Panc1 (cell line): ENCODE results near the gene FSHR. TPM values are rescaled to one million over a fixed set of nuclear protein-coding genes. Genes with fewer than 3 reads are reported as not detected.

Experiments
- ATAC-seq: fragments of 200-7000 bp; cut with Tn5 transposase; 2 replicates; pipeline ENCODE4 v1.9.1; 2020; ENCODE audit warnings: mild to moderate bottlenecking, moderate library complexity
- BruUV-seq: library from RNA; stranded (reverse); fragments of 400-500 nt; replicated peaks from 2 replicates; lab custom pipeline; 2021; lab: Mats Ljungman, UMichigan
- CTCF ChIA-PET: fragments of 300-600 bp; sonication (Branson Sonifier 250); formaldehyde crosslinking; loops from one replicate; lab custom pipeline; 2022; ENCODE audit warnings: antibody characterized with exemption; lab: Charles Lee
- POLR2A ChIA-PET: fragments of 300-600 bp; sonication (Branson Sonifier 250); formaldehyde crosslinking; loops from one replicate; lab custom pipeline; 2022; ENCODE audit warnings: antibody characterized with exemption; lab: Charles Lee
- DNase-seq: peaks from one replicate; pipeline ENCODE4 v3.0.0-alpha.2; 2010; ENCODE audit warnings: low read depth, low spot score
- H3K27ac ChIP-seq: 2 replicates; pipeline ENCODE4 v1.5.1; 2011; ENCODE audit warnings: mild to moderate bottlenecking, low read length, inconsistent platforms
- H3K27me3 ChIP-seq: fragments of 200-500 bp; sonication (Bioruptor generic); 2 replicates; pipeline ENCODE4 v1.6.0; 2014; ENCODE audit warnings: low read length, inconsistent platforms; ENCODE audit not compliant: control insufficient read depth, insufficient read depth
- H3K36me3 ChIP-seq: fragments of 200-500 bp; sonication (Bioruptor generic); 2 replicates; pipeline ENCODE4 v1.5.1; 2014; ENCODE audit warnings: inconsistent platforms, mild to moderate bottlenecking, low read length, moderate library complexity; ENCODE audit not compliant: control insufficient read depth, insufficient read depth
- H3K4me1 ChIP-seq: 2 replicates; pipeline ENCODE4 v1.5.1; 2011; ENCODE audit warnings: inconsistent platforms, mild to moderate bottlenecking, low read length, moderate library complexity; ENCODE audit not compliant: control insufficient read depth, insufficient read depth
- H3K4me3 ChIP-seq, 2 experiments: 2 replicates each; pipeline ENCODE4 v1.5.1; 2011 to 2012; ENCODE audit warnings: low read depth in 2 of 2, low read length in 2 of 2, mild to moderate bottlenecking in 2 of 2, inconsistent platforms in 1 of 2, moderate library complexity in 1 of 2
- H3K9me3 ChIP-seq: fragments of 200-500 bp; sonication (Bioruptor generic); 2 replicates; pipeline ENCODE4 v1.5.1; 2014; ENCODE audit warnings: low read depth, mild to moderate bottlenecking, inconsistent platforms, low read length, moderate library complexity; ENCODE audit not compliant: control insufficient read depth, insufficient read depth
- CTCF ChIP-seq: fragments of 450-650 bp; IDR thresholded peaks from 2 replicates; pipeline ENCODE4 v1.5.1; 2017; ENCODE audit warnings: mild to moderate bottlenecking
- POLR2AphosphoS5 ChIP-seq: IDR thresholded peaks from 2 replicates; pipeline ENCODE4 v1.6.1; 2012; ENCODE audit warnings: mild to moderate bottlenecking, low read depth, low read length, moderate library complexity
- REST ChIP-seq, 2 experiments: IDR thresholded peaks; 2 replicates each; pipeline ENCODE4 v1.6.1; 2011 to 2012; ENCODE audit warnings: low read depth in 2 of 2, control low read depth in 1 of 2, low read length in 1 of 2, mild to moderate bottlenecking in 1 of 2, moderate library complexity in 1 of 2; ENCODE audit not compliant: insufficient read depth in 1 of 2
- SIN3A ChIP-seq: IDR thresholded peaks from 2 replicates; pipeline ENCODE4 v1.6.1; 2012; ENCODE audit warnings: low read depth, mild to moderate bottlenecking, low read length, moderate library complexity, borderline replicate concordance; ENCODE audit not compliant: insufficient read depth
- TCF7L2 ChIP-seq: IDR thresholded peaks from 2 replicates; pipeline ENCODE4 v1.6.1; 2011; ENCODE audit warnings: mild to moderate bottlenecking, low read depth, low read length, inconsistent platforms
- in situ Hi-C: cut with HindIII; loops from 2 replicates; pipeline ENCODE4 v1.10.0; 2016; ENCODE audit warnings: low sequenced_read_pairs, low pct_unique_long_range_greater_than_20kb
- intact Hi-C: fragments of 100-400 bp; cut with micrococcal nuclease; formaldehyde crosslinking; loops from one replicate; pipeline ENCODE4 v1.10.0; 2022; ENCODE audit not compliant: unreplicated experiment
- total RNA-seq: library from RNA; stranded (reverse); gene quantifications from one replicate; pipeline ENCODE4 v1.2.1, GENCODE V29; 2021; ENCODE audit not compliant: unreplicated experiment

FSHR gene
- total RNA-seq, 1 experiment from 2014 or later: not detected

- in situ Hi-C loops (no loop called here), intact Hi-C loops (no loop called here)
- H3K4me3 ChIP-seq: no peak overlapping the region
- POLR2A ChIA-PET: no interaction called here
- DNase-seq (no peak), ATAC-seq (no peak)
- H3K27ac ChIP-seq: no peak overlapping the region
- no TSS peak for BruUV-seq
- H3K36me3 ChIP-seq: no peaks in the 10 kb centered on the region
- no peaks in the 10 kb centered on the region for H3K4me1 ChIP-seq
- H3K27me3 ChIP-seq: no peaks in the 10 kb centered on the region
- no peak for TF ChIP-seq POLR2AphosphoS5
- H3K9me3 ChIP-seq: no peaks in the 10 kb centered on the region
- CTCF ChIA-PET: no interaction called here
Measured at GRCh38 chr2:49000695-49001094, 153.6 kb downstream of the FSHR start.

- no TSS peak for BruUV-seq
- Histone ChIP-seq H3K4me3 (no peak overlapping the region), H3K9me3 (no peaks in the 10 kb centered on the region), H3K36me3 (no peaks in the 10 kb centered on the region), H3K27ac (no peak overlapping the region), H3K4me1 (no peaks in the 10 kb centered on the region), H3K27me3 (no peaks in the 10 kb centered on the region)
- DNase-seq: no peak
- intact Hi-C loops: no loop called here
- CTCF ChIA-PET: no interaction called here
- no peak for ATAC-seq
- POLR2A ChIA-PET: no interaction called here
- no peak for TF ChIP-seq TCF7L2
- TF ChIP-seq CTCF: no peak
- TF ChIP-seq SIN3A: no peak
- no peak for TF ChIP-seq REST (IDR thresholded peaks at IDR 0.05; ENCODE audit: insufficient read depth in 1 of 2, low read depth in 2 of 2, low read length in 1 of 2)
- no peak for TF ChIP-seq POLR2AphosphoS5
- in situ Hi-C loops: no loop called here
Measured at GRCh38 chr2:48998449-48998848, 155.9 kb downstream of the FSHR start.

GRCh38 chr2:48993576-48993975 is 160.7 kb downstream of the FSHR start:
- no peaks in the 10 kb centered on the region for H3K27me3 ChIP-seq
- no peak for TF ChIP-seq REST (IDR thresholded peaks at IDR 0.05; ENCODE audit: insufficient read depth in 1 of 2, low read depth in 2 of 2, low read length in 1 of 2)
- TF ChIP-seq TCF7L2: no peak
- no peak for TF ChIP-seq POLR2AphosphoS5
- BruUV-seq: no TSS peak
- H3K36me3 ChIP-seq: no peaks in the 10 kb centered on the region
- no peaks in the 10 kb centered on the region for H3K9me3 ChIP-seq
- H3K27ac ChIP-seq: no peak overlapping the region
- no peak overlapping the region for H3K4me3 ChIP-seq
- in situ Hi-C loops: no loop called here
- intact Hi-C loops: no loop called here
- ChIA-PET CTCF (no interaction called here), POLR2A (no interaction called here)
- DNase-seq: no peak
- H3K4me1 ChIP-seq: no peaks in the 10 kb centered on the region
- no peak for ATAC-seq
